Glomerular endothelial cell (primary cell): ENCODE results near the gene SEH1L. TPM values are rescaled to one million over a fixed set of nuclear protein-coding genes. Genes with fewer than 3 reads are reported as not detected.

Experiments used
- DNase-seq: peaks from one replicate; pipeline ENCODE4 v3.0.0-alpha.2; 2011; ENCODE audit warnings: low read depth, low spot score; ENCODE audit errors: extremely low read depth
- total RNA-seq: library from RNA; depleted of rRNA; stranded (reverse); fragments of >200 nt; gene quantifications from 2 replicates; pipeline ENCODE4 v1.2.3, GENCODE V29; 2015

The SEH1L gene
- total RNA-seq, 1 donor from 2014 or later, result 25.3 TPM

DNA sequence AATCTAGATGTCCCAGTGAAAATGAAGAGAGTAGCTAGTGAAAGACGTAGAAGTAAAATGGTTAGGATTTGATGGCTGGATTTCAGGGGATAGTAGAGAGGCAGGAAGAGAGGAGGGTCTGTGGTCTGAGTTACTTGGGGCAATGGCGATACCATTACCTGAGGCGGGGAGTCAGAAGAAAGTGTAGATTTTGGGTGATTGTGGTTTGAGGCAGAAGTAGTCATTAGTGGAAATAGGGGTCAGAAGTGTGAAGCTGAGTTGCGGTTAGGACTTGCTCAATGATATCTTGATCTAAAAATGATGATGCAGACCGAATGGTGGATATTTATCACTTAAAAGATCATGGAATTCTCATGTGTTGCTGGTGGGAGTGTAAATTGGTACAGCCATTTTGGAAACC is 84.4 kb downstream of the SEH1L start:
- no peak for DNase-seq

DNA sequence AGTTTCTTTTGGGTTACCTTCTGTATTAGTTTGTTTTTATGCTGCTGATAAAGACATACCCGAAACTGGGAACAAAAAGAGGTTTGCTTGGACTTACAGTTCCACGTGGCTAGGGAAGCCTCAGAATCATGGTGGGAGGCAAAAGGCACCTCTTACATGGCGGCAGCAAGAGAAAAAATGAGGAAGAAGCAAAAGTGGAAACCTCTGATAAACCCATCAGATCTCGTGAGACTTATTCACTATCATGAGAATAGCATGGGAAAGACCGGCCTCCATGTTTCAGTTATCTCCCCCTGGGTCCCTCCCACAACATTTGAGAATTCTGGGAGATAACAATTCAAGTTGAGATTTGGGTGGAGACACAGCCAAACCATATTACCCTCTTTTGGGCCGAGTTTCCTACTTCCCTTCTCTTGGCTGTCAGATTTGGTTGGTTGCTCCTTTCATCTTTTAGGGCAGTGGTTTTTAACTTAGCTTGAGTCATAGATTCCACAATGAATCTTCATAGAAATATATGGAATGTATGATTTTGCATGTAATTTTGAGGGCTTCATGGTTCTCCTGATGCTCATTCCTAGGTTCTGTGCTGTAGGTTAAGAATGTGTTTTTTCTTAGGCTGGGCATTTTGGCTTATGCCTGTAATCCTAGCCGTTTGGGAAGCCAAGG is 87.6 kb downstream of the SEH1L start:
- no peak for DNase-seq

DNA sequence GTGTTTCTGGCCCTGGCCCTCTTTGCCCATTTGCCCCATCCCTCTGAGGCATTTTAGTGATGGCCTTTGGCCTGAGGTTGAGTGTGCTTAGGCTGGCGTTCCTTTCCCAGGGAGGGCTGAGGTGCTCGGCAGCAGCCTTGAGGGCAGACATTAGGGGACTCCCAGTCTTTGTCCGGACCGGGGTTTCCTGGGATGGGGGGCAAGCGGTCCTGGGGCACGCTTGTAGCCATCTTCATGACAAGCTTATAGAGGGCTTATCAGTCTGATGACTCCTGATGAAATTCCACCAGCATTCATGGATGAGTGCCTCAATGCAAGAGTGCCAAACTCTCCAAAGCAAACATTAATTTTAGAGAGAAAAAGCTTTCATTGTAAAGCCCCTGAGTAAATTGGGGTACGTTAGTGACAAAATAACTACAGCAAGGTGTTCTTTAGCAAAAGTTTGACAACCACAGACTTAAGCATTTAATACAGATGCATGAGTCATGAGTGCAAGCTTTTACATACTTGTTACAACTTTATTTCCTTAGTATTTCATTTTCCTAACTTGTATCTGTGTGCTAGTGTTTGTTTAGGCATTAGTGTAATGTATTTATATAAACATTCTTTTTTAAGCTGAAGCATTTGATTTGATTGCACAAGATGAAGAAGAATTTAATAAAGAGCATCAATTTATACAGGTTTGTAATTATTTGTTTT is 89.0 kb downstream of the SEH1L start:
- DNase-seq, result no peak

Other genes starting within 250 kb of the SEH1L start
- 5.7 and 8.9 TPM in 2 replicates for gene CEP76, start 245.3 kb upstream of the SEH1L start, total RNA-seq
- 71.4 and 76.6 TPM in 2 replicates for gene PSMG2, start 245.0 kb upstream of the SEH1L start, total RNA-seq
- 20.6 and 21.8 TPM in 2 replicates for gene PTPN2, start 63.8 kb upstream of the SEH1L start, total RNA-seq
- 15.1 and 16.0 TPM in 2 replicates for gene CEP192, start 43.4 kb downstream of the SEH1L start, total RNA-seq